Ovary (tissue), 10 donors: ENCODE measurements around the gene CDX4. TPM values are rescaled to one million over a fixed set of nuclear protein-coding genes. Genes with fewer than 3 reads are reported as not detected.

Experiments
- DNase-seq, 5 donors: peaks; one replicate each; pipeline ENCODE4 v3.0.0-alpha.2; 2019 to 2020
- H3K27ac ChIP-seq, 2 donors: fragments of 200-600 bp; one replicate each; pipeline versions ENCODE4 v1.5.1 to v1.8.0; 2019 to 2022
- H3K27me3 ChIP-seq: fragments of 200-600 bp; one replicate; pipeline ENCODE4 v1.8.0; 2022
- H3K36me3 ChIP-seq: fragments of 200-600 bp; sonication (generic); one replicate; pipeline ENCODE4 v1.5.1; 2019
- H3K4me1 ChIP-seq: one replicate; pipeline ENCODE4 v1.8.1; 2013; ENCODE audit warnings: mild to moderate bottlenecking, moderate library complexity; ENCODE audit not compliant: insufficient read depth
- H3K4me3 ChIP-seq: fragments of 200-600 bp; sonication (generic); one replicate; pipeline ENCODE4 v1.5.1; 2017
- H3K9me3 ChIP-seq, 2 donors: fragments of 200-600 bp in 1 of 2; sonication (generic) in 1 of 2; one replicate each; pipeline versions ENCODE4 v1.5.1 to v1.8.1; 2013 to 2019; ENCODE audit warnings: mild to moderate bottlenecking in 1 of 2, moderate library complexity in 1 of 2
- CTCF ChIP-seq, 3 donors: fragments of 450-650 bp in 2 of 3; fragments of 200-600 bp in 1 of 3; IDR thresholded peaks; one replicate each; pipeline versions ENCODE4 v1.5.1 to v1.8.0; 2016 to 2022; ENCODE audit warnings: antibody characterized with exemption in 3 of 3, mild to moderate bottlenecking in 1 of 3
- EP300 ChIP-seq: sonication (generic); formaldehyde crosslinking; IDR thresholded peaks from one replicate; pipeline ENCODE4 v1.6.1; 2017; ENCODE audit warnings: antibody characterized with exemption
- POLR2A ChIP-seq: fragments of 450-650 bp; IDR thresholded peaks from one replicate; pipeline ENCODE4 v1.6.1; 2017; ENCODE audit warnings: antibody characterized with exemption, mild to moderate bottlenecking, moderate library complexity
- WGBS, 3 donors: extraction: QIAGEN DNeasy Blood & Tissue Kit in 1 of 3; methylation state at CpG; one replicate each; pipeline versions ENCODE4 v1.1.5 to v1.1.7; 2013 to 2017; 5-methylcytosine and 5-hydroxymethylcytosine counted together
- intact Hi-C, 4 donors: fragments of 100-400 bp; cut with DNase I; formaldehyde crosslinking; loops; one replicate each; pipeline versions ENCODE4 v1.11.0 to v1.15.1; 2022 to 2023
- long read RNA-seq, 3 donors: library from polyadenylated mRNA in 2 of 3; unstranded in 2 of 3; transcript quantifications; one replicate each; pipeline ENCODE4 v2.0.0 and lab custom pipeline, GENCODE V29; 2021 to 2026
- polyA plus RNA-seq, 2 donors: library from polyadenylated mRNA; stranded (reverse); fragments of 200-250 nt in 1 of 2; fragments of 350-450 nt in 1 of 2; fragmentation: Illumina TruSeq in 1 of 2; extraction: RNeasy Lipid Tissue Mini Kit (QIAGEN cat#74804) in 1 of 2; gene quantifications; one replicate each; pipeline ENCODE4 v1.2.3, GENCODE V29; 2013 to 2014
- total RNA-seq, 7 donors: library from RNA; depleted of rRNA in 2 of 7; stranded (reverse); fragments of >200 nt in 2 of 7; fragmentation: NEBNext Ultra II Directional in 3 of 7; extraction: Animal tissue kit (Norgen Biotek cat#: 25700) in 3 of 7; gene quantifications; one replicate each; pipeline versions ENCODE4 v1.1.0 to v1.2.4, GENCODE V29; 2016 to 2023
- donor health status: DM: no; HTN: no; CAD: no; lungs with moderate emphysema.
- donor health status: DM: no; HTN: no; CAD: no.
- donor health status: Bipolar disorder and iron deficiency.
- donor health status: DM: yes; HTN: yes; CAD: no.
- donor health status: DM: no; HTN: no; CAD: no.
- donor health status: DM: yes; HTN: yes; CAD: no.

Gene CDX4, protein sequence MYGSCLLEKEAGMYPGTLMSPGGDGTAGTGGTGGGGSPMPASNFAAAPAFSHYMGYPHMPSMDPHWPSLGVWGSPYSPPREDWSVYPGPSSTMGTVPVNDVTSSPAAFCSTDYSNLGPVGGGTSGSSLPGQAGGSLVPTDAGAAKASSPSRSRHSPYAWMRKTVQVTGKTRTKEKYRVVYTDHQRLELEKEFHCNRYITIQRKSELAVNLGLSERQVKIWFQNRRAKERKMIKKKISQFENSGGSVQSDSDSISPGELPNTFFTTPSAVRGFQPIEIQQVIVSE
- total RNA-seq: not detected
- not detected for polyA plus RNA-seq
- long read RNA-seq, donor 1: 0 reads
- long read RNA-seq, donor 2: 0 reads
- long read RNA-seq, donor 3: 0 reads

DNA sequence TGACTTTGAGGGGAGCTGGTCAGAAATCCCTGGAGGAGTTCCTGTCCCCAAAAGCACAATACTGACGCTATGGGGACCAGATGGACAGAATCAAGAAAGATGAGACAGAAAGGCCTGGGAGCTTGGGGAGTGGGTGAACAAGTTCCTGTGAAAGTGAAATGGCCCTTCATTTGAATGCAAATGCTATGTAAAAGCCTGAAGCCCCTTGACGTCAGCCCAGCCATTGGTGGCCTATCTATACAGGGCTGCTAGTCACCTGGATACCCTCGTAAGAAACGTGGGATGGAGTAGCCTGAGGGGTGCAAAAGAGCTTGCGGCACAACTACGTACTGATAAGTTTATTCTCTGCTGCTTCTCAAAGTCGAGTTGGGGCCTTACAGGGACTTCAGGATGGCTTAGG lies at the start of gene CDX4:
Gene CDX4, plus strand, starts transcription at position 223 of the 400 bp plus-strand sequence. CDS start 201 bp downstream, outside the sequence.
- 51 to 65% (median 57%) methylated on average over 7 of the region's 7 CpGs for WGBS, 3 donors
- TF ChIP-seq EP300 (no peak), POLR2A (no peak), CTCF (IDR thresholded peaks at IDR 0.05) (no peak)
- Histone ChIP-seq H3K27me3 (no peaks in the 10 kb centered on the region), H3K4me3 (no peak within 1 kb of the TSS), H3K27ac (no peak within 1 kb of the TSS), H3K4me1 (no peaks in the 10 kb centered on the region), H3K36me3 (no peaks in the 10 kb centered on the region), H3K9me3 (no peaks in the 10 kb centered on the region)
- intact Hi-C loops: no loop called here
- no peak for DNase-seq

GRCh38 chrX:73398185-73398914 lies 48.5 kb upstream of the CDX4 start:
- WGBS, 3 donors: 16 to 45% (median 21%) methylated on average over 2 of the region's 2 CpGs
- H3K36me3 ChIP-seq: no peaks in the 10 kb centered on the region
- intact Hi-C loops: no loop called here
- no peak for TF ChIP-seq EP300
- TF ChIP-seq CTCF (IDR thresholded peaks at IDR 0.05): no peak
- TF ChIP-seq POLR2A: no peak
- H3K27ac ChIP-seq: no peak overlapping the region
- no peak for DNase-seq
- peaks cover 0 to 6% of the 10 kb centered on the region in 2 donors for H3K9me3 ChIP-seq
- H3K4me3 ChIP-seq: no peak overlapping the region
- H3K27me3 ChIP-seq: no peaks in the 10 kb centered on the region
- no peaks in the 10 kb centered on the region for H3K4me1 ChIP-seq

DNA sequence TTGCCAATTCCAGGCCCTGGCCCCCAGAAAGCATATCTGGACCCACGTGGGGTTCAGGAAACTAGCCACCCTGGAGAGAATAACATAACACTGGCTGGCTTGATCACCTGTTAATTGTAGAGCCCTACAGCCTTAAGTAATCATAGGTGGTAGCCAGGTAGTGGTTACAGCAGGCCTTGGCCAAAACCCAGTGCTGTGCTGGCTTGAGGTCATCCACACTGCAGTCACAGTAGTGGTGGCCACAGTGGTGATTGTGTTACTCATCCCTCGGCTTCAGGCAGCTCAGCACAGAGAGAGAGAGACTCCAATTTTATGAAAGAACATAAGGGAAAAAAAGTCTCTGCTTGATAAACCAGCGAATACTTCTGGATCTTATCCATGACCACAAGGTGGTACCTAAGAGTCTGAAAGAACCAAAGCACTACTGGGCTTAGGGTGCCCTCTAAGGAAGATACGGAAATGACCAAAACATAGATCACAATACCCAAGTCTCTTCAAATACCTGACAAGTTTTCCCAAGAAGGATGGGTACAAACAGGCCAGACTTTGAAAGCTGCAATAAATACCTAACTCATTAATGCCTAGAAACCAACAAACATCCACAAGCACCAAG lies 46.6 kb upstream of the CDX4 start:
- WGBS, 3 donors: 50 to 55% (median 55%) methylated on average over 4 of the region's 4 CpGs
- H3K9me3 ChIP-seq: peaks cover 0 to 6% of the 10 kb centered on the region in 2 donors
- TF ChIP-seq EP300 (no peak), CTCF (IDR thresholded peaks at IDR 0.05) (no peak), POLR2A (no peak)
- H3K4me1 ChIP-seq: no peaks in the 10 kb centered on the region
- no peak overlapping the region for H3K27ac ChIP-seq
- H3K4me3 ChIP-seq: no peak overlapping the region
- H3K27me3 ChIP-seq: no peaks in the 10 kb centered on the region
- no peaks in the 10 kb centered on the region for H3K36me3 ChIP-seq
- DNase-seq: no peak
- intact Hi-C loops: no loop called here

DNA sequence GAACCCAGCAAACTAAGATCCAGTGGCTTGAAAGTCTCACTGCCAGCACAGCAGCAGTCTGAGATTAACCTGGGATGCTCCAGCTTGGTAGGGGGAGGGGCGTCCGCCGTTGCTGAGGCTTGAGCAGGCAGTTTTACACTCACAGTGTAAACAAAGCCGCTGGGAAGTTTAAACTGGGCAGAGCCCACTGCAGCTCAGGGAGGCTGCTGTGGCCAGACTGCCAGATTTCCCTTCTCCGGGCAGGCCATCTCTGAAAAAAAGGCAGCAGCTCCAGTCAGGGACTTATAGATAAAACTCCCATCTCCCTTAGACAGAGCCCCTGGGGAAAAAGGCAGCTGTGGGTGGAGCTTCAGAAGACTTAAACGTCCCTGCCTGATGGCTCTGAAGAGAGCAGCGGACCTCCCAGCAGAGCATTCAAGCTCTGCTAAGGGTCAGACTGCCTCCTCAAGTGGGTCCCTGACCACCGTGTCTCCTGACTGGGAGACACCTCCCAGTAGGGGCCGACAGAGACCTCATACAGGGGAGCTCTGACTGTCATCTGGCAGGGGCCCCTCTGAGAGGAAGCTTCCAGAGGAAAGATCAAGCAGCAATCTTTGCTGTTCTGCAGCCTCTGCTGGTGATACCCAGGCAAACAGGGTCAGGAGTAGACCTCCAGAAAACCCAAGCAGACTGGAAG lies 45.1 kb upstream of the CDX4 start:
- no peak overlapping the region for H3K27ac ChIP-seq
- H3K27me3 ChIP-seq: no peaks in the 10 kb centered on the region
- no peaks in the 10 kb centered on the region for H3K36me3 ChIP-seq
- H3K4me1 ChIP-seq: no peaks in the 10 kb centered on the region
- DNase-seq: no peak
- TF ChIP-seq EP300: no peak
- TF ChIP-seq CTCF (IDR thresholded peaks at IDR 0.05): no peak
- TF ChIP-seq POLR2A: no peak
- H3K9me3 ChIP-seq: peaks cover 0 to 6% of the 10 kb centered on the region in 2 donors
- WGBS, 3 donors: 22 to 28% (median 23%) methylated on average over 9 of the region's 9 CpGs
- intact Hi-C loops: no loop called here
- H3K4me3 ChIP-seq: no peak overlapping the region
